ENCODE data around the gene NCF4.

DNA sequence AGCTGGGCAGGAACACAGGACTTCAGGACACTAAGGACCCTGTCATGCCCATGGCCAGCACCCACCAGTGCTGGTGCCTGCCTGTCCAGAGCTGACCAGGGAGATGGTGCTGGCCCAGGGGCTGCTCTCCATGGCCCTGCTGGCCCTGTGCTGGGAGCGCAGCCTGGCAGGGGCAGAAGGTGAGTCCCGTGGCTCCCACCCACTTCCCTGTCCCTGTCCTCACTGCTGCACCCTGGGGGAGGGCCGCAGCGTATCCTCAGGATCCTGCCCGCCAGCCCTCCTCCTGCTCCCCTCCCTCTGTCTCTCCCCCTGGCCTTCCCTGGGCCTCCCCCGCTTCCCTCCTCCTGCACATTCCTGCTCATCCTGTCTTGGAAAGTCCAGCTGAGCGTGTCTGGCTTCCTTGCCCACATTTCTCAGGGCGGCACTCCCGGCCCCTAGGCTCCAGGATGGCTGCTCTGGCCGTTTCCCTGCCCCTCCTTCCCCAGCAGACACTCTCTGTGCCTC lies 61.4 kb downstream of the NCF4 start:
- TF ChIP-seq POLR2A (IDR thresholded peaks at IDR 0.05; ENCODE audit: low read depth, low read length) (no peak), POLR2AphosphoS5 (IDR thresholded peaks at IDR 0.05; ENCODE audit: low read depth, low read length) (no peak)
